ENCODE results near the gene GOLGA6L1. TPM values are rescaled to one million over a fixed set of nuclear protein-coding genes. Genes with fewer than 3 reads are reported as not detected.
A peak's percentile ranks its signal among the peaks of the same experiment; 100 is the strongest.
"Not testable (repeated sequence)": the region's sequence is repeated elsewhere in the genome, so short reads cannot be mapped to it uniquely, and the experiment has no call there.

GOLGA6L1 gene
- total RNA-seq, 1 experiment from 2014 or later: not detected

GRCh38 chr15:23176683-23177082, 40.1 kb upstream of the GOLGA6L1 start:
- BruUV-seq (replicated peaks); H3K4me3 ChIP-seq (replicated peaks in 1 of 2; ENCODE audit: low read depth in 1 of 2, low read length in 2 of 2); H3K36me3 ChIP-seq (ENCODE audit: control insufficient read depth in 1 of 2, insufficient read depth in 2 of 2, low read length in 2 of 2); H3K4me1 ChIP-seq (ENCODE audit: control insufficient read depth in 1 of 2, insufficient read depth in 2 of 2, low read length in 2 of 2); H3K79me2 ChIP-seq (ENCODE audit: insufficient read depth, low read length); H3K27ac ChIP-seq (ENCODE audit: low read depth, low read length); H3K4me2 ChIP-seq (ENCODE audit: low read length); DNase-seq (ENCODE audit: low read depth, low spot score); H3K9ac ChIP-seq (ENCODE audit: low read length); H3K27me3 ChIP-seq (ENCODE audit: insufficient read depth, low read length); ATAC-seq; RAD21 ChIA-PET (ENCODE audit: low non-redundant PET in 1 of 2, low total read pairs in 2 of 2, uncharacterized antibody in 2 of 2, unreplicated experiment in 2 of 2); H4K20me1 ChIP-seq (ENCODE audit: insufficient read depth); intact Hi-C loops (cut with micrococcal nuclease); H3K9me2 ChIP-seq (ENCODE audit: insufficient read depth); H2AFZ ChIP-seq (ENCODE audit: low read depth, low read length, poor library complexity, severe bottlenecking); H3K9me3 ChIP-seq (ENCODE audit: control insufficient read depth in 1 of 2, insufficient read depth in 1 of 2, low read depth in 1 of 2, low read length in 2 of 2); POLR2A ChIA-PET; CTCF ChIA-PET: not testable (repeated sequence)

GRCh38 chr15:23175606-23176005, 39.0 kb upstream of the GOLGA6L1 start:
- intact Hi-C loops (cut with micrococcal nuclease); RAD21 ChIA-PET (ENCODE audit: low non-redundant PET in 1 of 2, low total read pairs in 2 of 2, uncharacterized antibody in 2 of 2, unreplicated experiment in 2 of 2); H3K36me3 ChIP-seq (ENCODE audit: control insufficient read depth in 1 of 2, insufficient read depth in 2 of 2, low read length in 2 of 2); POLR2A ChIA-PET; H4K20me1 ChIP-seq (ENCODE audit: insufficient read depth); DNase-seq (ENCODE audit: low read depth, low spot score); H2AFZ ChIP-seq (ENCODE audit: low read depth, low read length, poor library complexity, severe bottlenecking); H3K79me2 ChIP-seq (ENCODE audit: insufficient read depth, low read length); H3K9me2 ChIP-seq (ENCODE audit: insufficient read depth); H3K27me3 ChIP-seq (ENCODE audit: insufficient read depth, low read length); H3K4me3 ChIP-seq (replicated peaks in 1 of 2; ENCODE audit: low read depth in 1 of 2, low read length in 2 of 2); H3K9me3 ChIP-seq (ENCODE audit: control insufficient read depth in 1 of 2, insufficient read depth in 1 of 2, low read depth in 1 of 2, low read length in 2 of 2); H3K4me2 ChIP-seq (ENCODE audit: low read length); BruUV-seq (replicated peaks); ATAC-seq; H3K4me1 ChIP-seq (ENCODE audit: control insufficient read depth in 1 of 2, insufficient read depth in 2 of 2, low read length in 2 of 2); CTCF ChIA-PET; H3K27ac ChIP-seq (ENCODE audit: low read depth, low read length); H3K9ac ChIP-seq (ENCODE audit: low read length): not testable (repeated sequence)

GRCh38 chr15:23174609-23175140, 38.1 kb upstream of the GOLGA6L1 start:
- BruUV-seq (replicated peaks); RAD21 ChIA-PET (ENCODE audit: low non-redundant PET in 1 of 2, low total read pairs in 2 of 2, uncharacterized antibody in 2 of 2, unreplicated experiment in 2 of 2); H3K36me3 ChIP-seq (ENCODE audit: control insufficient read depth in 1 of 2, insufficient read depth in 2 of 2, low read length in 2 of 2); H4K20me1 ChIP-seq (ENCODE audit: insufficient read depth); H3K4me2 ChIP-seq (ENCODE audit: low read length); H2AFZ ChIP-seq (ENCODE audit: low read depth, low read length, poor library complexity, severe bottlenecking); POLR2A ChIA-PET; CTCF ChIA-PET; H3K9ac ChIP-seq (ENCODE audit: low read length); H3K9me2 ChIP-seq (ENCODE audit: insufficient read depth); DNase-seq (ENCODE audit: low read depth, low spot score); intact Hi-C loops (cut with micrococcal nuclease); H3K27me3 ChIP-seq (ENCODE audit: insufficient read depth, low read length); H3K4me3 ChIP-seq (replicated peaks in 1 of 2; ENCODE audit: low read depth in 1 of 2, low read length in 2 of 2); H3K9me3 ChIP-seq (ENCODE audit: control insufficient read depth in 1 of 2, insufficient read depth in 1 of 2, low read depth in 1 of 2, low read length in 2 of 2); H3K27ac ChIP-seq (ENCODE audit: low read depth, low read length); H3K4me1 ChIP-seq (ENCODE audit: control insufficient read depth in 1 of 2, insufficient read depth in 2 of 2, low read length in 2 of 2); H3K79me2 ChIP-seq (ENCODE audit: insufficient read depth, low read length): not testable (repeated sequence)
- ATAC-seq: peak; percentile 49

GRCh38 chr15:23132787-23133186, 3.8 kb downstream of the GOLGA6L1 start:
- RAD21 ChIA-PET (ENCODE audit: low non-redundant PET in 1 of 2, low total read pairs in 2 of 2, uncharacterized antibody in 2 of 2, unreplicated experiment in 2 of 2); BruUV-seq (replicated peaks); H3K79me2 ChIP-seq (ENCODE audit: insufficient read depth, low read length); H3K27me3 ChIP-seq (ENCODE audit: insufficient read depth, low read length); ATAC-seq; H3K4me1 ChIP-seq (ENCODE audit: control insufficient read depth in 1 of 2, insufficient read depth in 2 of 2, low read length in 2 of 2); H3K4me2 ChIP-seq (ENCODE audit: low read length); DNase-seq (ENCODE audit: low read depth, low spot score); H3K36me3 ChIP-seq (ENCODE audit: control insufficient read depth in 1 of 2, insufficient read depth in 2 of 2, low read length in 2 of 2); intact Hi-C loops (cut with micrococcal nuclease); H3K9me3 ChIP-seq (ENCODE audit: control insufficient read depth in 1 of 2, insufficient read depth in 1 of 2, low read depth in 1 of 2, low read length in 2 of 2); H3K4me3 ChIP-seq (replicated peaks in 1 of 2; ENCODE audit: low read depth in 1 of 2, low read length in 2 of 2); H3K9me2 ChIP-seq (ENCODE audit: insufficient read depth); H3K9ac ChIP-seq (ENCODE audit: low read length); H4K20me1 ChIP-seq (ENCODE audit: insufficient read depth); CTCF ChIA-PET; H3K27ac ChIP-seq (ENCODE audit: low read depth, low read length); POLR2A ChIA-PET; H2AFZ ChIP-seq (ENCODE audit: low read depth, low read length, poor library complexity, severe bottlenecking): not testable (repeated sequence)
